Raji (cell line): ENCODE data around the gene MACROD2.

Source experiments
- POLR2A ChIP-seq: IDR thresholded peaks from 2 replicates; pipeline ENCODE4 v1.6.1; 2011; ENCODE audit warnings: low read depth, low read length, control low read depth; ENCODE audit not compliant: insufficient read depth

Gene MACROD2

DNA sequence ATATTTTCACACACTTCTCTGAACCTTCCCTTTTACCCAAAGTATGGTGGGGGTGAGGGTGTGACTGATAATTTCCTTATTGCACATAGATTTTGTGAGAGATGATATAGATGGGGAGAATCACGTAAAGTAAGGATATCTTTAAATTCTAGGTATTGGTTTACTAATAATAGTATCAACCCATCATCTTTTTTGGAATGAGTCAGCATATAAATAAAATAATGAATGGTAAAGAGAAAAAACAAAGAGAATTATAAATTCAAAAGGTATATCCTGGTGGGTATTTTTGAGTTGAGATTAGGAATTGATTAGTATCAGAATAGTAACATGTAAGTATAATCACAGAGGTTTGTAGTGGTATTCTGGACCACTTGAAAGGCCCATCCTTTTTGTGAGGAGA lies 56.1 kb downstream of the MACROD2 start:
- TF ChIP-seq POLR2A = no peak

DNA sequence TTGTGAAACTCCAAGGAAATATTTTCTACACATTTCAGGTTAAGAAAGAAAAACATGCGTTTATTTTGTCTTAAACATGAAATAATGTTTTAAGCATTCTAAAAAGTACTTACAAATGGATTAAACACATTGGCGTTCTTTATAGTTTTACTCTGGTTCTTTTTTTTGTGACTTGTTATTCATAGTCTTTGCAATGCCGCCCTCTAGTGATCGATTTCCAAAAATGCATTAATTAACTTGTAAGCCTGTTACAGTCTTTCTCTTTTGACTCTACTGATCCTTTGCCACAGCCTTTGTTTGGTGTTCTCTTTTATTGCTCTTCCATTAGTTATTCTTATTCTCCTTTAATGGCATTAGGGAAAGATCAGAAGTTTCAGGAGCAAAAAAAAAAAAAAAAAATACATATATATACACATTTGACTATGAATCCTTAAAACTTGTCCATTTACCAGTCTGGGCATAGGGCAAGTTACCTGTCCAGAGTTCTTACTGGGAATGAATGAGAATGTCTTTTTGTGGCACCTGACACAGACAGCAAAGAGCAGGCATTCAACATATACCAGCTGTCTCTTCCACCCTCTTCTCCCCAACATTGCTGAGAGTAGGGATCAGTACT lies 59.9 kb downstream of the MACROD2 start:
- TF ChIP-seq POLR2A = no peak

DNA sequence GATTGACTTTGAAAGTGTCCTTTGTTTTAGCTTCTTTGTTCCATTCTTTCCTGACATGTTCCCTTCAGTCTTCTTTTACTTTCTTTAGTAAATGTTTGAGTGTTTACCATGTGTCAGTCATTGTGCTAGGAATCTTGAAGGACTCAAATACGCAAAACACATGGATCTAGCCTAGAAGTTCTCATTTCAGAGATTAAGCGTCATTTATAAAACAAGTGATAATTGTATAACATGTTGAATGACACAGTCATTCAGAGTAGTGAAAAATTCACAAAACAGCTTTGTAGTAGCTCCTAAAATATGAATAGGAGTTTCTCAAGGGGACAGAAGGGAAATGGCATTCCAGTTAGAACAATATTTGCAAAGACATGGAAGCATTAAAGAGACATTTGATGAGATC lies 66.9 kb downstream of the MACROD2 start:
- no peak for TF ChIP-seq POLR2A

DNA sequence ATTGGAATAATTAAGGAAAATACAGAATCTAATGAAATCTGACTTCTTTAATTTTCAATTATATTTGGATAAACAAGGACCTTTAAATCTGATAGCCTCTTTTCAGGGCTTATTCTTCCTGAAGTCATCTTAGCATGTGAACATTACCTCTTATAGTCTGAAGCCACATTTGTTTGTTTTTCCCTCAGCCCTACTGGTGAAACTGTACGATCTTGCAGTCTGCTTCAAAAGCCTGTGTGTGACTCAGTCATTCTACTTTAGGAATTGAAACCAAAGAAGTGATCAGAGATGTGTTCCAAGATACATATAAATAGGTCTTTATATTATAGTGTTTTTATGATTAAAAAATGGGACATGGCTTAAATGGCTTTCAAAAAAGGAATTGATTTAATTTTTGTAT lies 67.5 kb downstream of the MACROD2 start:
- no peak for TF ChIP-seq POLR2A

DNA sequence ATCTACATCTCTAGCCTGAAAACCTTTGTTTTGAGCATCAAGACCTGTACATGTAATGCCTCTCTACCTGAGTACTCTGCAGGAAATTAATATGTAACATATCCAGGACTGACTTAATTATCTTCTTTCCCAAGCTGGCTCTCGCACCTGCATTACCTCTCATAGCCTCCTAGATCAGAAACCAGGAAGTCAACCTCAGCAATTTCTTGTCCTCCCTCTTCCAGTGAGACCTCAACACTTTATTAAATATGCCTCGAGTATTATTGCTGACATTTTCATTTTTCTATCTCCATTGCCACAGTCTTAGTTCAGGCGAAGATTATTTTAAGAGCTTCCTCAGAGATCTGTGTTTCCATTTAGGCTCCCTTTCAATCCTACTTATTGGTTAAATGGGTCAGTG lies 69.0 kb downstream of the MACROD2 start:
- TF ChIP-seq POLR2A = no peak

DNA sequence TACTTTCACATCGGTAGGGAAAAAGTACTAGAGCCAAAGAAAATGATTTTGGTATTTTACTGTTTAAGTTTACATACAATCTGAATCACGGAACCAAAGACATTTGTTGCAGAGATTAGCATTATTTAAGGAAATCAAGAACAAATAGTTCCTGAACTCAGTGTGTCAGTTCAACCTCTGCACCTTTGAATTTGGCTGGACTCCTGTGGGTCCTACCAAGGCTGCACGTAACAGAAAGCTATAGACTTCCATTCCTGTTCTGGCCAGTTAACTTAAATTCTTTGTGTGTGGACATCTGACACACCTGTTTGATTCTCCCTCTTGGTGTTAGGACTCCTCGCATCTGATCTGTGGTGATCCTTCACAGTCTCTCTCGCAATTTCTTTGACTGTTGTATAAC lies 69.6 kb downstream of the MACROD2 start:
- no peak for TF ChIP-seq POLR2A

DNA sequence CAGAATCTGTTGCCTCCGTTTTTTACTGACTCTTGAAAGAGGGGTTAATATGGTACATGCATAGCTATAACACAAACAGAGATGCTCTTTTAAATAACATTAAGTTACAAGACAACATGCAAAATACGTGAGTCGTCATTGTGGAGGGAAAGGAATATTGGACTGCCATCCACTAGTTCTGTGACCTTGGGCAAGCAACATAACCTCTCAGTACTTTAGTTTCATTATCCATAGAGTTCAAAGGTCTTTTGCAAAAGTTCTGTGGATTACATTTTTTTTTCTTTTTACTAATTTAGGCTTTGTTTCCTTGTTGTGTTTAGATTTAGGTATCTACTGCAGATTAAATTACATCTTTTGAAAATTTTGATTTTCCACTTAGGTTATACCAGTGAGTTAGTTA lies 70.5 kb downstream of the MACROD2 start:
- no peak for TF ChIP-seq POLR2A

DNA sequence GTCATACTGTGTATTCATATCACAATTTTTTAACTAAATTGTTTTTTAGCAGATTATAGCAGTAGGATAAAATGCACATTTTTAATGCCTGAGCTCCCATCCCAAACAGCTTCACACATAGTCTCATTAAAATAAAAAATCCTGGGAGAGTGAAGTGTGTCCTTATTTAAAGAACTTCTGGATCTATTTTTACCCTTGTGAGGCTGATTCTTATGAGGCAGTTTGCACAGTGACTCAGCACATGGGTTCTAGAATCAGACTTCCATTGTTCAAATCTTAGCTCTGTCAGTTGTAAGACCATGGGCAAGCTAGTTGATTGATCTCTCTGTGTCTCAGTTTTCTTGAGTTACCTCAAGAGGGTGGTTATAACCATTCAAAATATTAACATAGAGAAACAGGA lies 72.3 kb downstream of the MACROD2 start:
- no peak for TF ChIP-seq POLR2A

DNA sequence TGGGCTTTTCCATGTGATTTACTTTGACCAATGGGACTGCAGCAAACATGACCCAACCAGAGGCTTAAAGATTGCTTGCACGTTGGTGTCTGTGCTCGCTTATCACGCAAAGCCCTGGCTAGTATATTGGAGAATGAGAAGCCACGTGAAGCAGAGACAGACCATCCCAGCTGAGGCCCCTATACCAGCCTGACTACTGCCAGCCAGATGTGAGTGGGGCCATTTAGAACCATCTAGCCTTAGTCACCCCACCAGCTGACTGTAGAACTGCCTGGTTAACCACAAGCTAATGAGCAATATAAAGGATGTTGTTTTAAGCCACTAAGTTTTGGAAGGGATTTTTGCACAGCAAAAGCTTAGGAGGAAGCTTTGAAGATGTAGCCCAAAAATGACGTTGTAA lies 74.5 kb downstream of the MACROD2 start:
- TF ChIP-seq POLR2A = no peak

DNA sequence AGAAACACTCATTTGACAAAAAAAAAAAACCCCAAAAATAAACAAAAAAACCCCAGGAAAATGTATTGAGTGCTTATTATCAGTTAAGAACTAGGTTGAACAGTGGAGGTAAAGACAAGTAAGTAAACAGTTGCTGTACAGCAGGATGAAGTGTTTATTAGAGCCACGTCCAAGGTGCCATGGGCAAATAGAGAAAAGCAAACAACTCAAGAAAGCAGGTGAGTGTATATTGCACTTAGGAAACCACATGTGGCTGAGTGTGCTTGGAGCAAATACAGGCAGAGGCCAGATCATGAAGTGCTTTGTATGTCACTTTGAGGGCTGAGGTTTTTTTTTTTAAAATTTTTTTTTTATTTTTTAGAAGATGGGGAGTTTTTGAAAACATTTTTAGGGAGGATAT lies 98.3 kb downstream of the MACROD2 start:
- TF ChIP-seq POLR2A = no peak

DNA sequence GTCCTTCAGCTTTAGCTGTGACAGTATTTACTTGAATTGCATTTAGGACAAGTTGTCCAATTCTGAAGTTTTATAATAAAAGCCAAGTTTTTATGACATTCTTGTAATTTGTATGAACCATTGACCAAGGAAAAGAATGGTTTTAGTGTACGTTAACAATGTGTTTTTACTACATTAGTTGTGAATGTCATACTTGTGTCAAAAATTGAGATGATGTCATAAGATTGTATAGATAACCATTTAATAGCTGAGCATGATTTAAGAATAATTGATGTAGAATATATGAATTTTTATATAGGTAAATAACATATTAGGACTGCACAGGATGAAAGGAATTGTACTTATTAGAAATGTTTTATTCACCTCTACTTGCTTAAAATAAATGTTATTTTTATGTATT lies 102.9 kb downstream of the MACROD2 start:
- TF ChIP-seq POLR2A = no peak

DNA sequence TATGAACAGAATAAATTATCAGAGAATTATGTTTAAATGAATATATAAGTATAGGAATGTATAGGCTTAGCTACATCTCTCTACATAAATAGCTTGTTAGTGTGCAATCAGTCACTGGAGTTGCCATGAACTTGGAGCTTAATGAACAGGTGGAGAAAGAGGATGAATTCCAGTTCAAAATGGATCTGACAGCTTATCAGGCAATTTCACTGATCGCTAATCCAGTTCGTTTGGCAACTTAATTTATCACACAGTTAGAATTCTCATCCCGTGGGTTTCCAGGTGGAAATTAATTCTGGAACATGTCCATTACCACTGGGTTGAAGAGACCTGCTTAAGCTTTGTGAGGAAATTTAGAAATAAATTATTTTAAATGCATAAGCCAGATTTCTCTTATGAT lies 118.1 kb downstream of the MACROD2 start:
- no peak for TF ChIP-seq POLR2A

DNA sequence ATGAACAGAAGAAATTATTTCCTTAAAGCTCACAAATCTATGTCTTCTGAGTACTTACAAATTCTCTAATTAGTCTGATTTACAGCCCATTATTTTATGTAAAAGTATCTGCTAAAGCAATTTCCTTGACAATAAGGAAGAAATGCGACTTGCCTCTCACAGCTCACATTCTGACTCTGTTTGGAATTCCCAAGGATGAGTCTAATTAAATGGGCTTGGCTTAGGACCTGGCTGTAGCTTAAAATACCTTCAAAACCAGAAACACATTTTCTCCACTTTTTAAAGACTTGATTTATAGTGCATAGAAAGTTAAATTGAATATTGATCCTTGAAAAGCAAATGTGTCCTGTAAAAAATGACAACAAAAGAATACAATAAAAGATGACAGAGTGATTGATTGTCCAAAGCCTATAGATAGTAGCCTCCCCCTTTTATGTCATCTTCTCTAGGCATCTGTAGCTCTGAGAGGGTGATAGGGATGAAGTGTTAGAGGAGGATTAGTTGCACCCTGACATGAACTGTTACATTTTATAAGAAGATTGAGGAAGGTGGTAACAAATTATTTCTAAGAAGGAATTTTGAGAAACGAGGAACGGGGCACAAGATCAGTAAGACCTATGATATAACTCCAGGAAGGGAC lies 118.9 kb downstream of the MACROD2 start:
- no peak for TF ChIP-seq POLR2A

DNA sequence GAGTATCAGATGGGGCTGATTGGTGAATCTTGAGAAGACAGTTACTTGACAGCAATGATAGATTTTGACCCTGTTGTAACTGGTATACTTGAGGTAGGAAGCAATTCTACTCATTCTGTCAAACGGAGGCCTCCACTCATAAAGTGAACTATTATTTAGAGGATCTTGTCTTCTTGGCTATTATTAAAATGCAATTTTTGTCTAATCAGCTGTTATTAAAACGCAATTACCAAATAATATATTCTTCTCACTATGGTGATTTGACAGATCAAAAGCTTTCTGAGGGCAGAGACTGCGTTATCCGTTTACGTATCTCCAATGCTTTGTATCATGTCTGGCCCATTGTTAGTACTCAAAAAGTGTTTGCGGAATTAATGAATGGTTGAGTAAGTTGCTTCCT lies 120.7 kb downstream of the MACROD2 start:
- no peak for TF ChIP-seq POLR2A

DNA sequence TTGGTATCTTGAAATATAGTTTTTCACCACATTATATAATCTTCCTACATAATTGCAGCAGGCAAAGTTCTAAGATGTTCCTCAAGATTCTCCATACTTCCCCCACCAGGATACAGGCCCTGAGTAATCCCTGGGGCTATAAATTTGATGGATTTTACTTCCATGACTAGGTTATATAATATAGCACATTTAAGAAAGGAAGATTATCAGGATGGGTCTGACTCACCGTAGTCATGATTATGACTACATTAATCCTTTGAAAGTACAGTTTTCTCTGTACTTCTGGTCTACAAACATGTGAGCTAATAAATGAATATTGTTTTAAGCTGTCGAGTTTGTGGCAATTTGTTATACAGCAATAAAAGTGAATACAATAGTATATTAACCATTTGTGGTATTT lies 122.5 kb downstream of the MACROD2 start:
- TF ChIP-seq POLR2A = no peak

DNA sequence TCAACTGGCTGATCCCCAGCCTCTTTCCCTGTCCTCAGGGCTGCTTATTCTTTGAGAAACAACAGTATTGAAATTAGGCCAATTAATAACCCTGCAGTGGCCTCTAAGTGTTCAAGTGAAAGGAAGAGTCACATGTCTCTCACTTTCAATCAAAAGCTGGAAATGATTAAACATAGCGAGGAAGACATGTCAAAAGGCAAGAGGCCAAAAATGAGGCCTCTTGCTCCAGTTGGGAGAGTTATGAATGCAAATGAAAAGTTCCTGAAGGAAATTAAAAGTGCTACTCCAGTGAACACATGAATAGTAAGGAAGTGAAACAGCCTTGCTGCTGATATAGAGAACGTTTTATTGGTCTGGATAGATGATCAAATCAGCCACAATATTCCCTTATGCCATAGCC lies 131.5 kb downstream of the MACROD2 start:
- no peak for TF ChIP-seq POLR2A
